NCI-H2029 treated with DMSO at 0.1 percent for 48 hours (cell line): ENCODE results near the gene S100A5.

Source experiments
- DNase-seq: peaks from one replicate; lab custom pipeline; 2025; lab: John Stamatoyannopoulos, UW

Gene S100A5

DNA sequence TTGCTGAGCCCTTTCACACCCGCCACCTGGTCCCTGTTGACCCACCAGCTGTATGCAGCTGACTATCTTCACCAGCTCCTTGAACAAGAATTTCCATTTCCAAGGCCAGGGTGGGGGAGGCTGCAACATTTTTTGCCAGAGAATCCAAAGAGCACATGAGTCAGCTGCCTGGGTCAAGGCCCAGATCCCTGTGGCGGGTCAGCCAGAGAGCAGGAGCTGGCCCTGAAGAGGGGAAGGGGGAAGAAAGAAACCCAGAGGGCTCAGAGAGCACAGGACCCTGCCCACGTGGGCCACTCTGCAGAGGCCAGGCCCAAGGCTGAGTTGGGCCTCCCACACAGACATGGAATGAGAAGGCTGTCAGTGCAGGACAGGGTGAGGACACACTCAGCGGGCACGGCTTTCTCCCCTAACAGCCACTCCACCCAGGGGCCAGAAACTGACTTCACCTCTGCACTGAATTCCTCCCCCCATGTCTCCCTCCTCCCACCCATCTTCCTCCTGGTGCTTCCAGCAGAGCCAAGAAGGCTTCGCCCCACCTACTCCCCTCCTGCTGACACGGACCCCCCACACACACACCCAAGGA lies 33.8 kb downstream of the S100A5 start:
- no peak for DNase-seq

- DNase-seq = no peak
Observed at GRCh38 chr1:153506386-153506785, 34.3 kb downstream of the S100A5 start.

DNA sequence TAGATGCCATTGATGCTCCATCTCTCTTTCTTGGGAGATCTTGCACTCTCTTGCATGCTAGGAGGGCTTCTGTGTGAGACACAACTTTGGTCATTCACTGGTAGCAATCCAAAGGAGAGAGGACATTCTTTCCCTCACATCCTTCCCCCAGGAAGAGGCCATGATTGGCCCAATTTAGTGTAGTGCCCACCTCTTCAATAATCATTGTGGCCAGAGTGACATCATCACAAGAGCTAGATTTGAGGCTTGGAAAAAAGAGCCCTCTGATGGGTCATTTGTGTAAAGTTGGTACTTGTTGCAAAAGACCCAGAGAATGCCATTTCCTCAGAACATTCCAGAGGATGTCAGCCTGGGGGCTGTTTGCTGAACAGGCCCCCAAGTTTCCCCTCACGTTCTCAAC lies 35.2 kb downstream of the S100A5 start:
- DNase-seq = no peak

DNA sequence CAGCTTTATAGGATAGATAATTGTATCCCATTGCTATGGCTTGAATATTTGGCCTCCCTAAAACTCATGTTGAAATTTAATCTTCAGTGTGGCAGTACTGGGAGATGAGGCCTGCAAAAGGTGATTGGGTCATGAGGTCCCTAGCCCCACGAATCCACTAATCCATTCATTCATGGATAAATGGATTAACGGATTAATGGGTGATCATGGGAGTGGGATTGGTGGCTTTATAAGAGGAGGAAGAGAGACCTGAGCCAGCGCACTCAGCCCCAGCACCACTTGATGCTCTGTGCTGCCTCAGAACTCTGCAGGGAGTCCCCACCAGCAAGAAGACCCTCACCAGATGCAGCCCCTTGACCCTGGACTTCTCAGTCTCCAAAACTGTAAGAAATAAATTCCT lies 37.0 kb downstream of the S100A5 start:
- DNase-seq = no peak

DNA sequence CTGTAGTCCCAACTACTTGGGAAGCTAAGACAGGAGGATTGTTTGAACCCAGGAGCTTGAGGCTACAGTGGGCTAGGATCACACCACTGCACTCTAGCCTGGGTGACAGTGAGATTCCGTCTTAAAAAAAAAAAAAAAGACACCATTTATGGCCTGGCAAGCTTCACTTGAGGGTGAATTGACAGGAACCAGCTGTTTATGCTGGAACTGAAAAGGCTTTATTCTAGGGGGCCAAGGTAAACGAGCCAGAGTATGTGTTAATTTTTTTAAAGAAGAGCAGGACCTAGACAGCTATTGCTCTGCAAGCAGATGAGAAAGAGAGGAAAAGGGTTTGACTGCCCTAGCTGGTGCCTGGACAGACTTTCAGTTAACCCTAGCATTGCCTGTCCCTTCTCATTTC lies 42.0 kb downstream of the S100A5 start:
- no peak for DNase-seq

GRCh38 chr1:153495536-153495935 lies 45.2 kb downstream of the S100A5 start:
- DNase-seq = no peak

- DNase-seq = peak; percentile 79
Observed at GRCh38 chr1:153494976-153495535, 45.7 kb downstream of the S100A5 start.

DNA sequence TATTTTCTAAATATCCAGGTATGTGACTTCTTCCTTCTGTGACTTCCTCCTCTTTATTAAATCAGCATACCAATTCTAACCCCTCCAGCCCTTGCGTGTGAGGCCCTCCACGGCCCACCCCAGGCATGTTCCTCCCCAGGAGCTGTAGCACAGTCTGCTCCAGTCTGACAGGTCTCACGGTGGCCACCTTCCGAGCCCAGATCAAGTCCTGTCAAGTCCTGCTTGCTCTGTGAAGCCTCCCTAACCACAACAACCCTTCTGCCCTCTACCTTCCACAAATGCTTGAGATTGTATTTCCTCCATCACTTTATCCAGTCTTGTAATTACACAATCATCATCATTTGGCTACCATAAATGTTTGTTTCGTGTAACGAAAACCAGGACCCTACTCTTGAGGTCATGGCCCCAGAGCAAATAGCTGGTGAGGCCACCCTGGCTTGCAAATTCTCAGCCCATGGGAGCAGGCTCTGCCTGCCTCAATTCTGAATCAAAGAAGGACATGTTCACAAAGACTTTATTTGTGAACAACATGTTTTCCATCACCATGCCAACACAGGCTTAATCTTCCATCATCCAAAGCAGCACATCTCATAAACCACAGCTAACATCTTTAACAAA lies 47.3 kb downstream of the S100A5 start:
- DNase-seq = no peak

DNA sequence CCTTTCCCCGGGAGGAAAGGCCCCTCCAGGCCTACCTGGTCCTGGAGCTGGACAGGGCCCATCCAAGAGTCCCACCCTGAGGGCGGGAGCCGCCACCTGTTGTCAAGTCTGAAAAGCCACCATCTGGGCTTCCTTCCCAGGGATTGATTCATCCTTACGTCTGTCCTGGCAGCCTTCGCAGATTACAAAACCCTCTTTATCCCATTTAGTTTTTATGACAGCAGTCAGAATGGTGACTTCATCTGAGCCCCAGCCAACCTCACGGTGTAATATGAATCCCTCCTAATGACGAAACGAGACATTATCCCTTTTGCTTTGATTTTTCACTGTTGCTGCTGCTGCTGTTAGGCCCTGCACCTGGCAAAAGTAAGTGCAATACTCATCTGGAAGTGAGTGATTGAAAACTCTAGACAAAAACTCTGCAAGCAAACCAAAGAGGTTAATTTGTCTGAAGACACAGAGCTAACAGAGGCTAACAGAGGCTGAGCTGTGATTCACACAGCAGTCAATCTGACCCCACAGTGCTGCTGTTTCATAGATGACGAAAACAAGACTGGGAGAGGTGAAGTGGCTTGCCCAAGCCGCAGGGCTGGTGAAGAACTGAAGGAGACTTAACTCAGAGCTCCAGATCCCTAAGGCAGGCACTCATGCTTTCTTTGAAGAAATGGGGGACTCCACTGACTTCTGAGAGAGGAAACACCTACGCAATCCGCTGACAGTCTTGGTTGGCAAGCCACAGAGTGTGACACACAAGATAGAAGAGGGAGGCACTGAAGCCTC lies 50.3 kb downstream of the S100A5 start:
- DNase-seq = peak; percentile 92

DNA sequence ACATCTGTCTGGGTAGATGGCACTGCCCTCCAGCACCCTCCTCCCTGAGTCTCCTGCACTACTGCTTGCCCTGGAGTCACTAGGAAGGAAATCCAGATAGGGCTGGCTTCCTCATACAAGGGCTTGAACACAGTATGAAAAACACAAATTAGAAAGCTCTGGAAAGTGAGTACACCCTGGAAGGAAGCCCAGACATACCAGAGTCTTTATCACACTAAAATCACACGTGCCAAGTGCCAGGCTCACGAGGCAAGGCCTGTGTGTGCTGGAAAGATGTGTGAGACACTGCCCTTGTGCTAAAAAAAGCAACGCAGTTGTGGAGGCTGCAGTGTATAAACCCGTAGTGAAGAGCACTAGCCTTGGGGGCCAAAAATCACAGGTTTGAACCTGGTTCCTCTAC lies 52.0 kb downstream of the S100A5 start:
- DNase-seq = no peak

- DNase-seq = no peak
Observed at GRCh38 chr1:153487707-153488106, 53.0 kb downstream of the S100A5 start.
